WI38 (cell line): ENCODE results near the gene NR2F6.
"Not testable (repeated sequence)": the region's sequence is repeated elsewhere in the genome, so short reads cannot be mapped to it uniquely, and the experiment has no call there.

Source experiments
- H3K4me3 ChIP-seq: 2 replicates; pipeline ENCODE4 v1.5.1; 2011; ENCODE audit warnings: low read depth, mild to moderate bottlenecking, control low read depth, low read length
- TF ChIP-seq, protein P1 (sequence below): IDR thresholded peaks from 2 replicates; pipeline ENCODE4 v1.5.1; 2012; ENCODE audit warnings: low read depth, mild to moderate bottlenecking, control low read depth, low read length

The NR2F6 gene

DNA sequence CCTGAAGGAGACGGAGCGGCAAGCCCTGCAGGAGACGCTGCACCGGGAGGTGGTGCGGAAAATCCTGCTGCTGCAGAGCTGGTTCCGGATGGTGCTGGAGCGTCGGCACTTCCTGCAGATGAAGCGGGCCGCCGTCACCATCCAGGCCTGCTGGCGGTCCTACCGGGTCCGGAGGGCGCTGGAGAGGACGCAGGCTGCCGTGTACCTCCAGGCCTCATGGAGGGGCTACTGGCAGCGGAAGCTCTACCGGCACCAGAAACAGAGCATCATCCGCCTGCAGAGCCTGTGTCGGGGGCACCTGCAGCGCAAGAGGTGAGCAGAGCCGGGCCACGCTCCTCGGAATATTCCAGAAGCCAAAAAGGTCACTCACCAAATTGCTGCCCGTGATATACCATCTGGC is 53.0 kb downstream of the NR2F6 start:
- TF ChIP-seq, protein P1, sequence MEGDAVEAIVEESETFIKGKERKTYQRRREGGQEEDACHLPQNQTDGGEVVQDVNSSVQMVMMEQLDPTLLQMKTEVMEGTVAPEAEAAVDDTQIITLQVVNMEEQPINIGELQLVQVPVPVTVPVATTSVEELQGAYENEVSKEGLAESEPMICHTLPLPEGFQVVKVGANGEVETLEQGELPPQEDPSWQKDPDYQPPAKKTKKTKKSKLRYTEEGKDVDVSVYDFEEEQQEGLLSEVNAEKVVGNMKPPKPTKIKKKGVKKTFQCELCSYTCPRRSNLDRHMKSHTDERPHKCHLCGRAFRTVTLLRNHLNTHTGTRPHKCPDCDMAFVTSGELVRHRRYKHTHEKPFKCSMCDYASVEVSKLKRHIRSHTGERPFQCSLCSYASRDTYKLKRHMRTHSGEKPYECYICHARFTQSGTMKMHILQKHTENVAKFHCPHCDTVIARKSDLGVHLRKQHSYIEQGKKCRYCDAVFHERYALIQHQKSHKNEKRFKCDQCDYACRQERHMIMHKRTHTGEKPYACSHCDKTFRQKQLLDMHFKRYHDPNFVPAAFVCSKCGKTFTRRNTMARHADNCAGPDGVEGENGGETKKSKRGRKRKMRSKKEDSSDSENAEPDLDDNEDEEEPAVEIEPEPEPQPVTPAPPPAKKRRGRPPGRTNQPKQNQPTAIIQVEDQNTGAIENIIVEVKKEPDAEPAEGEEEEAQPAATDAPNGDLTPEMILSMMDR = no peak
- H3K4me3 ChIP-seq = no peak overlapping the region

DNA sequence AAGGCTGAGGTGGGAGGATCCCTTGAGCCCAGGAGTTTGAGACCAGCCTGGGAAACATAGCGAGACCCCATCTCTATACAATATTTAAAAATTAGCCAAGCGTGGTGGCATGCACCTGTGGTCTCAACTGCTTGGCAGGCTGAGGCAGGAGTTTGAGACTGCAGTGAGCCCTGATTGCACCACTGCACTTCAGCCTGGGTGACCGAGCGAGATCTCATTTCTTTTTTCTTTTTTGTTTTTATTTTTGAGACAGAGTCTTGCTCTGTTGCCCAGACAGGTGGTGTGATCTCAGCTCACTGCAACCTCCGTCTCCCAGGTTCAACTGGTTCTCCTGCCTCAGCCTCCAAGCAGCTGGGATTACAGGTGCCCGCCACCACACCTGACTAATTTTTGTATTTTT is 54.0 kb downstream of the NR2F6 start:
- not testable (repeated sequence) for H3K4me3 ChIP-seq

DNA sequence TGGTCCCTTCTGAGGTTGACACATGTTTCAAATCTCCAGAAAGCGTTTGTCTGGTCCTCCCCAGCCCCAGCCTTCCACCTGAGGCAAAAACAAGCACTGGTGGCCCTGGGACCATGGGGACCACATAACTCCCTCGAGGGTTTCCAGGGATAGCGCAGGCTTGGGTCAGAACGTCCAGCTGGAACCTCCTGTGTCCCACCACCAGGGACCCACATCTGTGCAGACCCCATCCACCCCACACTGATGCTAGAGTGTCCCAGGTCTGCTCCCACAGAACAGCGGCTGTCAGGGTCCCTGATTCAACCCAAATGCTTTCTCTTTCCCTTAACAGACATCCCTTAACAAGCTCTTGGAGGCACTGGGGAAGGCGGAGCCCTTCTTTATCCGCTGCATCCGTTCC is 60.1 kb downstream of the NR2F6 start:
- TF ChIP-seq, protein P1 = no peak
- no peak overlapping the region for H3K4me3 ChIP-seq

DNA sequence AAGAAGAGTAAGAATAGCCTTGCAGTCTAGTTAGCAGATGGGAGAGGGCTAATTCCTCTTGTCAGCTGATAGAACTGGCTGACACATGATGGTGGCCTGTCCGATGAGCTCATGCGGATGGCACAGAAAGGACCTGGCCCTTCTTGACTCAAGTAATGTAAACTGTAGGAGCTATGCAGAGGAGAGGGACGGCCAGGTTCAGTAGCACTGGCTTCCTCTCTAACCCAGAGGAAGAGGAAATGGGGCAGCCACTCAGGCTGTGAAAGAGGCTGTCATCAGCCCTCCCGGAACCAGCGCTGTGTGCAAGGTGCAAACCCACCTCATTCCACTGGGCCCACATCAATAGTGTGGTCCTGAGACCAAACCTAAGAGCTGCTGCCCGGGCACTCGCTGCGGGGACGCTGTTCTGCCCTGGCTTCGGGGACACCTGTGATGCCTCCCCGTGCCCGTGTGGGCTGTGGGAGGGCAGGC is 61.3 kb downstream of the NR2F6 start:
- TF ChIP-seq, protein P1 = no peak
- no peak overlapping the region for H3K4me3 ChIP-seq

DNA sequence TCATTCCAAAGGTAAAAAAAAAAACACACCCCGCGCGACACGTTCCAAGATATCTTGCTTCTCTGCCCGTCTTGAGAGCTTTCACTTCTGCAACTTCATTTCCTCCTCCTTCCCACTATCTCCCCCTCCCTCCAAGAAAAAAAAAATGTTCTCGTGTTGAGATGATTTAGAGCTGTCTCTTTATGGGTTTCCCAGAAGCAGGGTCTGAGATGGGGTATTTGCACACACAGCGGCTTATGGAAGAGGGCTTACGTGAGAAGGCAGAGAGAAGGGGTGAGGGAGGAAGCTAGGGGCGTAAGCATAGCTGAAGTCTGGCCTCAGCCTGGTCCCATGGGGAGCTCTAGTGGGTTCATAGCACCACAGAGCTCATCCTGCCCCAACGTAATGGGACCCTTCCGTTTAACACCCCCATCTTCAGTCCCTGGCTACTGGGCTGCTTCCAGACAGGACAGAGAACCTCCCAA is 61.8 kb downstream of the NR2F6 start:
- H3K4me3 ChIP-seq = no peak overlapping the region
- TF ChIP-seq, protein P1 = no peak

DNA sequence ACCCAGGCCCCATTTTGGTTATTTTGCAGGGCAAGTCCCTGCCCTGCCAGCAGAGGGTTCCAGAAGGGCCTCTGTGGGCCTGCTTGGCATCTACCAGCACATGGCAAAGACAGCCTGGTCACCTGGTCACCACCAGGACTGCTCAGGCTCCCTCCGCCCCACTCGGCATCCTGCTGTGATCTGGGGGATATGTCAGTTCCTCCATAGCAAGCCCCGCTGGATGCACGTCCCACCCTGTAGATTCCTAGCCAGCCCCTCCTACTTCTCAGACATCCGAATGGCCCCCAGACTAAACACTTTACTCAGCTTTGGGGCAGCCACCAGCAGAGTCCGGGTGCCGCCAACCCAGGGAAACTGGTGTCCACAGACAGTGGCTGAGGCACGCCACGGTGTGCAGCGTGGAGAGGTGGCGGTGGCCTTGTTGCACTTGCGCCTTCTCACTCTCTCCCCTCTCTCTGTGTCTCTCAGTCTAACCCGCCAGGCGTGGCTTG is 62.4 kb downstream of the NR2F6 start:
- H3K4me3 ChIP-seq = no peak overlapping the region
- TF ChIP-seq, protein P1 = no peak
